HG03159 (cell line): ENCODE measurements around the gene CDKN2A.

Source experiments
- ATAC-seq: cut with Tn5 transposase; IDR thresholded peaks from one replicate; pipeline ENCODE4 v1.9.1; 2021; ENCODE audit warnings: mild to moderate bottlenecking, moderate library complexity; ENCODE audit not compliant: unreplicated experiment

Gene CDKN2A

DNA sequence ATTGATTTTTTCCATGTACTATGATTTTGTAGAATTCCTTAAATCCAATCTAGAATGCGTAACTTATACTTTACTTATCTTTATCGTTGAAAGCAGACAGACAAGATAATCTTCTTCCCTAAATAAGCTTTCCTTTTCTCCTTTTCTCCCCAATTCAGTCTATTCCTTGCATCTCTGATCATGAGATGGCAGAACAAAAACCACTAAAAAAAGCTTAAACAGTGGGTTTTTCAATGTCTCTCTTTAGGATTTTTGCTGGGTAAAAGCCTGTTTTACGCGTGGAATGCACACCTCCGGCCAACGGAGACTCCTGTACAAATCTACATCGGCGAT is 14.2 kb upstream of the CDKN2A start:
- no peak for ATAC-seq

DNA sequence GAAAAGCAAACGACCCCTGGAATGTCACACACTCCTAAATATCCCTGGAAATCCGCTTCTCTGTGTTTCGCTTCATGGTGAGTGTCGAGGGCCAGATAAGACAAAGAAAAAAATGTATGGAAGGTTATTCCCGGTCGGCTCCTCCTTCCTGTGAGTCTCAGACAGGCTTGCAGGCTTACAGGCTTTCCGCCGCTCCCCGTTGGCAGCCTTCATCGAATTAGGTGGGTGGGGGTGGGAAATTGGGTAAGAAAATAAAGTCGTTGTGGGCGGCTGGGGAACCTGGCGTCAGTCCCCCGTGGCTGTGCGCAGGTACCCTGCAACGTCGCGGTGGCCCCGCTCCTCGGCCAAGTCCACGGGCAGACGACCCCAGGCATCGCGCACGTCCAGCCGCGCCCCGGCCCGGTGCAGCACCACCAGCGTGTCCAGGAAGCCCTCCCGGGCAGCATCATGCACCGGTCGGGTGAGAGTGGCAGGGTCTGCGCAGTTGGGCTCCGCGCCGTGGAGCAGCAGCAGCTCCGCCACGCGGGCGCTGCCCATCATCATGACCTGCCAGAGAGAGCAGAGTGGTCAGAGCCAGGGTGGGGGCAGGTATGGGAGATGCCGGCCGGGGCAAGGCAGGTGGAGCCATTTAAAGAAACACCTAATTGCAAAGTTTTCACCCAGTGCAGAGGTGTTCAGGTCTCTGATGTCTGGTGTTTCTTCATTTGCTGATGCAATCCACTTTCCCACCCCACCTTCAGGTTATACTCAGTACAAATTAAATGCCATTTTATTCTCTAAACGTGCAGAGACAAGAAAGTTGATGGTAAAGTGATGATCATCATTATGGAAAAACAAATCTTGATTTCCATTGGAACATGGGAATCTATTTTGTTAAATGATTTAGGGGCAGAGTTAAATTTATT is 11.8 kb upstream of the CDKN2A start:
- ATAC-seq = no peak

DNA sequence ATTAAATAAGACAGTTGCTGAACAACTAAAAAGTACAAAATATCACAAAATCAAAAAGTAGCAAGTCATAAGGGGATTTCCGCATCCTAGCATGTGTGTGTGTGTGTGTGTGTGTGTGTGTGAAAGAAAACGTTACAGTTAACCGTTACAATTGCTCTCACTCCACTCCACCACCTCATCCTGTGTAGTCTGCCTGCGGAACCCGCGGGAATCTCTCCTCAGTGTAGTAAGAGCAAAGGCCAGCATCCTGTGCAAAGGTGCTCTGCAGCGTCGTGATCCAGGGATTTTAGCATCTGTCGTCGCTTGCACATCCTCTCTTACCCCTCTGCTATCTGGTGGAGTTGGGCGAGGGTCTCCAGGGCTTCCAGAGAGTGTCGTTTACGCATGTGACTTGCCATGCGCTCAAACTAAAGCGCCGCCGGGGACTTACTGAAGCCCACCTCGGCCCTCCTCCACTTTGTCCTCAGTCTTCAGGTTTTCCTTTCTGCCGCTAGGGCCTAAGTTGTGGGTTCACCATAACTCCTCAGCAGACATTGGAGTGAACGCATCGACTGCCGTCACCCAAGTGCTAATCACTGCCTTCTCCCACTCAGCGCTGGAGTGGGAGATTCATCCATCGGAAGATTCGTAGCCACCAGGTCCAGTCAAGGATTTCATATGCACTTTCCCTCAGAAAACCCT is 11.0 kb upstream of the CDKN2A start:
- ATAC-seq = no peak

DNA sequence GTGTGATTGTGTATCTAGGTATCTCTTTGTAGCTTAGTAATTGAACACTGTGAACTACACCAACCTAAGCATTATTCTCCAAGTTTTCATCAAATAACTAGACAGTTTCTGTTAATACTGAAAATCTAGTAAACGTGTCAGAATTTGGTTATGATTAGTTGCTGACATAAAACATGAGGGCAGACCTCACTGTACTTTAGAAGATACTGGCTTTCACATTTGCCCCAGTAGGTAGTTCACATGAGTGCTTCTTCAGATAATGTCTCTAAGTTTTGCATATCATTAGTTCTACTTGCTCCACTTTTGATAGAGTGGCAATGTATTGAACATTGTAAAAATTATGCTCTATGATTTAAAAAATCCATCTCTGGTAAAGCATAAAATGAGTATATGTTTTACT is 7.8 kb upstream of the CDKN2A start:
- no peak for ATAC-seq

DNA sequence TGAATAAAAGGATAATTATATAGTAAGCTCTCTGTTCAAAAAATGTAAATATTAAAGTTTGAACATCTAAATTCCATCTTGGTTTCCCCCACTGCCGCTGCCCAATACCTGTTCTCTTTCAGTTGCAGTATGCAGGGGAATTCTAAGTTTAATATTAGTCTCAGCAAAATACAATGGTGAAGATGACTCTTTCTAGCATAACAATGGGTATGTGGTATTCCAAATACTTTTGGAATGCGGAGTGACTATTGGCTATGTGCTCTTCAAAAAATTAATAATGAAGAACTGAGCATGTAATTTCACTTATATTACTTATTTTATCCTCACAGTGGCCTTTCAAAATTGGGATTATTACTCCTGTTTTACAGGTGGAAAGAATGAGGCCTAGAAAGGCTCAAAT is 3.8 kb upstream of the CDKN2A start:
- ATAC-seq = no peak

DNA sequence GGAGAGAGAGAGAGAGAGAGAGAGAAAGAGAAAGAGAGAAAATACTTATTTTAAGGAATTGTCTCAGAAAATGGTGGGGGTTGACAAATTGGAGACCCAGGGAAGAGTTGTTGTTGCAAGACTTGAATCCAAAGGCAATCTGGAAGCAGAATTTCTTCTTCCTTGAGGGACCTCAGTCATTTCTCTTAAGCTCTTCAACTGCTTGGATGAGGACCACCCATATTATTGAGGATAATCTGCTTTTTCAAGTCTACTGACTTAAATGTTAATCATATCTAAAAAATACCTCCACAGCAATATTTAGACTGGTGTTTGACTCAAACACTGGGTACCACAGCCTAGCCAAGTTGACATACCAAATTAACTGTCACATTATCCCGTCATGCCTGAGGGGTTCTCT is 3.3 kb upstream of the CDKN2A start:
- no peak for ATAC-seq

DNA sequence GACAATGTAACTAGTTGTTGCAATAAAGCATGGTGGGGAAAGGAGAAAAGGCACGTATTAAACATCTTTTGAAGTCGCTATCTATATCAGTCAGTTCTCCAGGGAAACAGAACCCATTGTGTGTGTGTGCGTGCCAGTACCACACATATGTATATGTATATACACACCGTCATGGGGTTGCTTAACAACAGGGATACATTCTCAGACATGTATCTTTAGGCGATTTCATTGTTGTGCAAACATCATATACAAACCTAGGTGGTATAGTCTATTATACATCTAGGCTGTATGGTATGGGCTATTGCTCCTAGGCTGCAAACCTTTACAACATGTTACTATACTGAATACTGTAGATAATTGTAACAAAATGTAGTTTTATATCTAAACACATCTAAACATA is 2.7 kb upstream of the CDKN2A start:
- ATAC-seq = no peak

DNA sequence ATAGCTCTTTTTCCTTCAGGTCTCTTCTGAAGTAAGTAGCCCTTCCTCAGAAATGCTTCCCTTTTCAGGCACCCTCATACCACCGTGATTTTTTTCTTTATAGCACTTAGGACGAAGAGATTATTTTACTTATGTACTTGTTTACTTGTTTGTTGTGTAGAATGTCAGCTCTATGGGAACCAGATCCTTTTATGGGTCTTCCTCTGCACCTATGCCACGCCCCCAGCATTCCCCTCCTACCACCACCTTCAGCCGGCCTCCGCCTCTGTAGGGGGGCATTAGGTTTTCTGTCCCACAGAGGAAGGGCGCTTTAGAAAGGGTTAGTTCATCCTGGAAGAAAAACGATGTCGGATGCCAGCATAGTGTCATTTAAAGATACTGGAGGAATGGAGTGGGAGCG is 2.2 kb upstream of the CDKN2A start:
- ATAC-seq = no peak

DNA sequence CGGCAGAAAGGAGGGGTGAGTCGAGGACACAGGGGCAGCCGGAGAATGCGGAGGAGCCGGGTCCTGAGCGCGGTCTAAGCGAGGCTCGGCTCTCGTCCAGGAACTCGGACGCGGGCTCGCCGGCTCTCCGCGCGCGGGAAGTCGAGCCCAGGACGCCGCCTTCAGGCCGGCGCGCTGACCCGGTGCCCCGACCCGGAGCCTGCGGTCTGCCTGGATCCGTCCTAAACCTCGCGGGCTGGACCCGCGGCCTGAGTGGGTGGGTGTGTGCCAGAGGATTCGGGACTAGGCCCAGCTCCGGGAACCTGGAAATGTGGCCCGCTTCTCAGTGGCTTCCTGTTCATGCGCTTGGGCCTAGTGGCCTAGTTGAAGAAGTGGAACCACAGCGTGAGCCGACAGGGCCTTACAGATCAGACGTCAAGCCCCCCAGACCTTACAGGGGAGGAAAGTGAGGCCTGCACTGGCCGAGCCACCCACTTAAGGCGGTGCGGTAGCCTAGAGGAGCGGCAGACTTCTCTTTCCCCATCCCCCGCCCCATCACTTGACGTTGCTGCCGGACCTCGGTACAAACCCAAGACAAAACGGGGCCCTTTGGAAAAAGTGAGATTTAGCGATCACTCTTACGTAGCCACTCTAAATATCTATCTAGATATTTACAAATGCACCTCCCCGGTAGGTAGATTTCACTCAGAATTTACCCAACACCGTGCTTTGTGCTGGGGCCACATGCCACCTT is 1.6 kb upstream of the CDKN2A start:
- no peak for ATAC-seq

DNA sequence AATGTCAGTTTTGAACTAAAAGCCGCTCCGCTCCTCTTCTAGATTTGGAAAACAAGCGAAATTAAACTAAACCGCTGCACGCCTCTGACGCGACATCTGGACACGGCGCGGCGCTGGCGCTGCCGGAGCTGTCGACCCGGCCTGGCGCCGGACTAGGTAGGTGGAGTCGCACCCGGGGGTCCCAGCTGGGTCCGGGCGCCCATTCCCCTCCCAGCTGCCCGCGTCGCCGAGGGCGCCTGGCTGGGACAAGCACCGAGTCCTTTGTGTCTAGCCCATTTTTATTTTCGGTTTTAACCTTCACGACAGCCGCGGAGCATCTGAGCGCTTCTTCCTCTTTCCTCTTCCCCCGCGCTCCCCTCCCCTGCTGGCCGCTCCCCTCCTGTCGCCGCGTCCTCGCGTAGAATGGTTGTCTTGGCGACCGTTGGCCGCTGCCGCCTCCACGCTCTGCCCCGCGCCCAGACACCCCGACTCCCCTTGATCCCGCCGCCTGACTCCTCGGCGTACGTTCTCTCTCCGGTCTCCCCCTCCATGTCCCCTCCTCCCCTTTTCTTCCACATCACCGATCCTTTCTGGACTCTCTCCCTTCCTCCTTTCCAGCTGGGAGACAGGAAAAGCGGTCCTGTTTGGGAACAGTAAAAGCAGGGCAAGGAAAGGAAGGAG is 944 bp upstream of the CDKN2A start:
- ATAC-seq = peak; percentile 90

DNA sequence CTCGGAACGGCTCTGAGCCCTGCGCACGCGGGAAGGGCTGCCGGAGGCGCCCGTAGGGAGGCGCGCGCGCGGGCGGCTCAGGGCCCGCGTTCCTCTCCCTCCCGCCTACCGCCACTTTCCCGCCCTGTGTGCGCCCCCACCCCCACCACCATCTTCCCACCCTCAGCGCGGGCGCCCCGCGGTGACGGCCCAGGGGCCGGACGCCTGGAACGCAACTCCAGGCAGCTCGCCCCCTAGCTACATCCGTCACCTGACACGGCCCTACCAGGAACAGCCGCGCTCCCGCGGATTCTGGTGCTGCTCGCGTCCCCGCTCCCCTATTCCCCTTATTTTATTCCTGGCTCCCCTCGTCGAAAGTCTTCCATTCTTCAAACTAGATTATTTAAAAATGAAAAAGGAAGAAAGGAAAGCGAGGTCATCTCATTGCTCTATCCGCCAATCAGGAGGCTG is 389 bp upstream of the CDKN2A start, which contains the start of gene CDKN2B-AS1:
Gene CDKN2B-AS1, plus strand, starts transcription at position 236 of the 450 bp plus-strand sequence.
- ATAC-seq = peak; percentile 37

DNA sequence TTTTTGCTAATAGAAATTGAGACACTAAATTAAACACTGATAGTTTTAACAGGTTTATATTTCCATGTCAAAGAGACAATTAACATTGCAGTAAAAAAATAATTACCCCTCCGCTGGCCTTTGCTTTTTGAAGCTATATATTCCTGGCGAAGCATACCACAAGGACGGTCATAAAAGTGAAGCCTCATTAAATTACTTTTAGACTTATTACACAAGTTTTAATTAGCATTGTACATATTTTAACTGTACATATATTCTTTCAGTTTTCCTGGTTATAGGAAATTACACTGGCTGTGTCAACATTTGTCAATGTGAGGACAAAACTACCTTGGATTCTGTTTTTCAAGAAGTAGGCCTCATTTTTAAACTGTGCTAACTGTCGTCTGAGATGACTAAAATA is 1.2 kb downstream of the CDKN2A start:
- no peak for ATAC-seq

DNA sequence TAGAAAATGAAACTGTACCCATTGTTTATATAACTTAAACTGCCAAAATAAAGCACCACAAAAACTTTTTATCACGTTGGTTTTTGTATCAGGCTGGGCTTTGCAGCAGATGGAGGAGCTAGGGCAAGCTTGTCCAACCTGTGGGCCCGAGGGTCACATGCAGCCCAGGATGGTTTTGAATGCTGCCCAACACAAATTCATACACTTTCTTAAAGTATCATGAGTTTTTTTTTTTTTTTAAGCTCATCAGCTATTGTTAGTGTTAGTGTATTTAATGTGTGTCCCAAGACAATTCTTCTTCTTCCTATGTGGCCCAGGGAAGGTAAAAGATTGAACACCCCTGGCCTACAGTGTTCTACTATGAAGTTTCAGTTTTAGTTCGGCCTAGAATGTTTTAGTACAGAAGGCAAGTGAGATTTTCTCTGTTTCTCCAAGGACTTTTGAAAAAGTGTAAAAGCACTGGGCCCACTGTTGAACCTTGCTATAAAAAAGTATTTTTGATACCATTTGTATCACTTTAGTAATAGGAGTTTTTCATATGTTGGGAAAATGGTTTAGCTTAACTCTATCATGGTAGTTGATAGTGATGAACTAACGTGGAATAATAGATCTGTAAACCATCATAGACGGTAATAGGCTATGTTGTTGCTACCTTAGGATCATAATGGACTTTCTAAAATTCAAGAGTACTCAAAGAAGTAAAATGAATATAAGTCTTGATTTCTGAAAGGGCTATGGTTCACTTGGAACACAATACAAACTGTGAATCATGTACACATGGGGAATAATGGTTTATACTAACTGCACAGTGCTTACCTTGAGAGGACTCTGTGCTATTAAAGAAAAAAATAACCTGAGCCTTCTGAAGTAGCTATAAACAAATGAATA is 2.9 kb downstream of the CDKN2A start:
- no peak for ATAC-seq

DNA sequence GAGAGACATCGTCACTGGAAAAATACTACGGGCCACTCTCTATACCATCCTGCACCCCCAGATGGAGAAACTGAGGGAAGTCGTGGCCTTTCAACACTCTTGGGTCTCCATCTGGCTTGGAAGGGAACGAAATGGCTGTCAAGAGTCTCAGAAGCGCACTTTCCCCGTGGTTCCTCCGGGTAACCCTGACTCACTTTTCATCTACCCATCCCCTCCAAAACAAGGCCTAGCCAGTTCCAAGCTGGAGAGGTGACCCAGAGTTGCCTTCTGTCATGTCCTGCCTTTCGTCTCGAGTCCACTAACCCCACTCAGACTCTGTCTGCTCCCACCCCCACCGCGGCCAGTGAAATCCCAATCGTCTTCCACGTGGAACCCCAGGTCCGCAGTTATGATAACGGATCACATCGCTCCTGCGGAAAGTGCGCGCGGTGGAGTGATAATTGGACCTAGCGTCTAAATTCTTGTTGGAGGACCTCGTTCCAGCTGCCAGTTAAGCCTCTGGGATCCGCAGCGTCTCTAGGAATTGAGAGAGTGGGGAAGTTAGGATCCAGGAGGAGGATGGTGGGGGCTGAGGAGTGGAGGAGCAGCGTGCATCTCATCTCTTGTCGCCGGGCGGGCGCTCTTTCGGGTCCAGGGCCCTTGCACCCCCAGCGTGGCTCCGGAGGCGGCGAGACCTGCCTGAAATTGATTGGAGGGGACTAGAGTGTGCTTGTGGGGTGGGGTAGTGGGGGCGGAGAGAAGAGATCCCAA is 4.6 kb downstream of the CDKN2A start:
- no peak for ATAC-seq

DNA sequence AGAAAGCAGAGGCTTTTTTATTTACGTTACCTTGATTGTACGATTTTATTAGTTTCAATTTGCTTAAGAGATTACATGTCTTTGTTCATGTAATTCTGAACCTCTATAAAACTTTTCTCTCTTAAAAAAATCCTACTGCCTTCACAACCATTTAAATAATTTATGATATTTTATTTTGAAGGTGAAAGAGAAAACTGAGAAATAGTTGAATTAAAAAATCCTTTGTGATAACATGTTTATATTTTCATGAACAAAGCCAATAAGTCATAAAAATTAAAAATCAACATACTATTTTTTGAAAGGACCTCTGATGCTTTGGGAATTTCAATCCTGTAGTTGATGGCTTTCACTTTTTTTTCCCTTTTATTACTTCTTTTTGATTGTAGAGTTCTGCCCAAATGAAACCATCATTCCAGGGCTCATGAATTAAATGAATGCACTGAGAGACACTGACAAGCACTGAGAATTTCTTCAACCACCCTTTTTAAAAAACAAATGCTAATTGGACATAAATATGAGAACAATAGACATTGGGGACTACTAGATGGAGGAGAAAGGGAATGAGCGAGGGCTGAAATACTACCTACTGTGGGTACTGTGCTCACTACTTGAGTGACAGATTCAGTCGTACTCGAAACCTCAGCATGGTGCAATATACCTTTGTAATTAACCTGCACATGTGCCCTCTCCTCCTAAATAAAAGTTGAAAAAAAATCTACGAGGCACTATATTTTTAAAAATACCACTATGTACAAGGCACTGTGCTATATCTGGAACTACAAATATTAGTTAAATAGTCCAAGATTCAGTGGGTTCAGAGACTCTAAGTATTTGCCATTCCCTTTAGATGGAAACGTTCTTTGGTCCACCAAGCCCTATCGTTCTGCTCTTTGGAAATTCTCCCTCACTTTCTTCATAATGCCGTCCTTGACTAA is 5.9 kb downstream of the CDKN2A start:
- ATAC-seq = no peak

DNA sequence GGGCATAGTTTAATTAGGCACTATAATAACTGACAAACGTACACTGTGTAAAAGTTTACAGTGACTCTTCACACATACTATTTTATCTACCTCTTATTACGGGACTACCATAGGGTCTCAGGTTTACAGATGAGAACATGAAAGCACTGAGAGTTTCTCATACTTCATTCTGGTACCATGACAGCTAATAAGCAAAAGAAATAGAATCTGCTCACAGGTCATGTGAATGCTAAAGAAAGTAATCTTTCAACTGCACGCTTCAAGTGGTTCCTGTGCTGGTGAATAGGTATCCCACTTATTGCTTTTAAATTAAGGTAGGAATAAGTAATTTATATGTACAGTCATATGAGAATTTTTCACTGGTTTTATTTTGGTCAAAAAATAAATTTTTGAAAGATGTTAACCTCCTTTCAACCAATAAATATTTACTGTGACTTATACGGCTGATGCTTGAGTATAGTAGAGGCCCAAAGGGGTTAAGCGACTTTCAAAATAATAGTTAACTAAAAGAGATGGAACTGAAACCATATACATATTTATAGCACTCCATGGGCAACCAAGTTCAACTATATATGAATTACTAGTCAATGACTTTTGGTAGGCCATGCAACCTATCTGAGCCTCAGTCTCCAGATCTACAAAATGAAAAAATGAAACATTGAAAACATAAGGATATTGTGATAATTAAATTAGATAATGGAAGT is 8.1 kb downstream of the CDKN2A start:
- ATAC-seq = peak; percentile 78

DNA sequence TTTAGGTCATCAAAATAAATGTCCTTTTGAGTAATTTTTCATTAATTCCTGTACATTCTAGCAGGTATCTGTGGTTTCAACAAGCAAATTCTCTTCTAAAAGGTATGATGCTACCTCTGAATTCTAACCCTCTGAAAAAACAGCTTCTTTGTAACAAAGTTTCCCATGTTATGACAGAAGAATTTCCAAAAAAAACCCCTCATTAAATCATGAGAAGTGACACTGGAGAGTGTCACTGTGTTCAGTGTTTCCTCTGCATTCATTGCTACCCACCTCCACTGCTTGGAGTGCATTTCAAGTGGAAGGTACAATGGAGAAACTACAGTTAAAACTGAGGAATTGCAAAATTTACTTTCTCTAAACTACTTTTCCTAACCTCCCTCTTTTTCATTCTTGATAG is 10.1 kb downstream of the CDKN2A start:
- no peak for ATAC-seq

DNA sequence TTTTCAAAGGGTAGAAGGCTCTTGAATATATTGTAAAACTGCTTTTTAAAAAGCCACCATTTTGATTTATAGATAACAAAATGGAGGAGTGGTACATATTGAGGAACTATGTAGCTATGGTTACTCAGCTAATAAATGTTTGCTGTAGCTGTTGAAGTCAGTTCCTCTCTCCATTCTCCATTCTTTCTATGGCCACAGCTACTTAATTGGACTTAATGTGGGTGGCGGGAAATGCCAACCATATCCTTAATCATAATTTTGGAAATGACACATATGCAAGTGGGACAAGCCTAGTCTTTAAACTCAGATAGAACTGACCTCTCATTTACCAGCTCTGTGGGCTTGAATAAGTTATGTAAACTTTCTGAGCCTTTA is 10.6 kb downstream of the CDKN2A start:
- no peak for ATAC-seq
